Stomach (tissue), 4 donors: ENCODE results near the gene TEAD3.

ENCODE experiments used
- POLR2A ChIP-seq, 4 donors: fragments of 450-650 bp; IDR thresholded peaks; one replicate each; pipeline ENCODE4 v1.6.1; 2016; ENCODE audit warnings: antibody characterized with exemption in 4 of 4, control low read depth in 2 of 4, mild to moderate bottlenecking in 1 of 4, moderate library complexity in 1 of 4
- TF ChIP-seq, protein P1 (sequence below), 7 experiments: fragments of 450-650 bp in 4 of 7; fragments of 200-600 bp in 3 of 7; sonication (generic) in 3 of 7; IDR thresholded peaks; one replicate each; pipeline ENCODE4 v1.5.1; 2016 to 2019; ENCODE audit warnings: antibody characterized with exemption in 7 of 7, control low read depth in 2 of 7, mild to moderate bottlenecking in 1 of 7

DNA sequence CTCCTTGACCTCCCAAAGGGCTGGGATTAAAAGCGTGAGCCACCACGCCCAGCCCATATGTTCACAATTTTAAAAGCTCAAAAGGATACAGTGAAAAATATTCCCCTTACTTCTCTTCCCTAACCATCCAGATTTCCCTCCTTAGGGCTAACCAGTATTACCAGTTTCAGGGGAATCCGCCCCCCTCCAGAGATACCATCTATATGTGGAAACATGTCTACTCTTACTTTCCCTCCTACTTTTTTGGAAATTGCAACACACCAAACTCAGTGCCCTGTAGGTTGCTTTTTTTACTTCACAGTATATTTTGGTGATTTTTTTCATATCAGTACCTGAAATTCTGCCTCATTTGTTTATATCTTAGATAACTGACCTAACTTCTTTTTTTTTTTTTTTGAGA is 35.6 kb downstream of the TEAD3 start:
- TF ChIP-seq, protein P1, sequence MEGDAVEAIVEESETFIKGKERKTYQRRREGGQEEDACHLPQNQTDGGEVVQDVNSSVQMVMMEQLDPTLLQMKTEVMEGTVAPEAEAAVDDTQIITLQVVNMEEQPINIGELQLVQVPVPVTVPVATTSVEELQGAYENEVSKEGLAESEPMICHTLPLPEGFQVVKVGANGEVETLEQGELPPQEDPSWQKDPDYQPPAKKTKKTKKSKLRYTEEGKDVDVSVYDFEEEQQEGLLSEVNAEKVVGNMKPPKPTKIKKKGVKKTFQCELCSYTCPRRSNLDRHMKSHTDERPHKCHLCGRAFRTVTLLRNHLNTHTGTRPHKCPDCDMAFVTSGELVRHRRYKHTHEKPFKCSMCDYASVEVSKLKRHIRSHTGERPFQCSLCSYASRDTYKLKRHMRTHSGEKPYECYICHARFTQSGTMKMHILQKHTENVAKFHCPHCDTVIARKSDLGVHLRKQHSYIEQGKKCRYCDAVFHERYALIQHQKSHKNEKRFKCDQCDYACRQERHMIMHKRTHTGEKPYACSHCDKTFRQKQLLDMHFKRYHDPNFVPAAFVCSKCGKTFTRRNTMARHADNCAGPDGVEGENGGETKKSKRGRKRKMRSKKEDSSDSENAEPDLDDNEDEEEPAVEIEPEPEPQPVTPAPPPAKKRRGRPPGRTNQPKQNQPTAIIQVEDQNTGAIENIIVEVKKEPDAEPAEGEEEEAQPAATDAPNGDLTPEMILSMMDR (IDR thresholded peaks at IDR 0.05): no peak
- TF ChIP-seq POLR2A (IDR thresholded peaks at IDR 0.05): no peak
